PFSK-1 (cell line): ENCODE data around the gene PCSK4.

Experiments used
- FOXP2 ChIP-seq: optimal IDR thresholded peaks from 2 replicates; pipeline ENCODE3; 2011; ENCODE audit warnings: borderline replicate concordance, control low read depth, inconsistent platforms; ENCODE audit not compliant: insufficient read depth; ENCODE audit errors: extremely low read length, extremely low read depth
- POLR2AphosphoS5 ChIP-seq: IDR thresholded peaks from 2 replicates; pipeline ENCODE4 v1.6.1; 2012; ENCODE audit warnings: low read depth, mild to moderate bottlenecking, control low read depth, low read length, moderate library complexity
- REST ChIP-seq, 2 experiments: IDR thresholded peaks; 2 replicates each; pipeline versions ENCODE4 v1.6.1 to v1.8.0; 2011 to 2012; ENCODE audit warnings: low read depth in 2 of 2, low read length in 2 of 2, control low read depth in 1 of 2, inconsistent platforms in 1 of 2, mild to moderate bottlenecking in 1 of 2, moderate library complexity in 1 of 2; ENCODE audit not compliant: insufficient read depth in 1 of 2
- SIN3A ChIP-seq: IDR thresholded peaks from 2 replicates; pipeline ENCODE4 v1.6.1; 2012; ENCODE audit warnings: mild to moderate bottlenecking, low read length, moderate library complexity, borderline replicate concordance; ENCODE audit not compliant: insufficient read depth
- TAF1 ChIP-seq: IDR thresholded peaks from 2 replicates; pipeline ENCODE4 v1.6.1; 2012; ENCODE audit warnings: low read length, control low read depth, borderline replicate concordance; ENCODE audit not compliant: insufficient read depth

Gene PCSK4

GRCh38 chr19:1503089-1503924, 13.2 kb upstream of the PCSK4 start:
- TF ChIP-seq SIN3A (no peak), FOXP2 (peak; percentile 12), POLR2AphosphoS5 (no peak)

GRCh38 chr19:1502433-1503088, 12.4 kb upstream of the PCSK4 start:
- no peak for TF ChIP-seq TAF1
- TF ChIP-seq POLR2AphosphoS5: no peak
- no peak for TF ChIP-seq FOXP2

- TF ChIP-seq FOXP2 (no peak), TAF1 (no peak)
Measured at GRCh38 chr19:1501200-1501595, 11.0 kb upstream of the PCSK4 start.

DNA sequence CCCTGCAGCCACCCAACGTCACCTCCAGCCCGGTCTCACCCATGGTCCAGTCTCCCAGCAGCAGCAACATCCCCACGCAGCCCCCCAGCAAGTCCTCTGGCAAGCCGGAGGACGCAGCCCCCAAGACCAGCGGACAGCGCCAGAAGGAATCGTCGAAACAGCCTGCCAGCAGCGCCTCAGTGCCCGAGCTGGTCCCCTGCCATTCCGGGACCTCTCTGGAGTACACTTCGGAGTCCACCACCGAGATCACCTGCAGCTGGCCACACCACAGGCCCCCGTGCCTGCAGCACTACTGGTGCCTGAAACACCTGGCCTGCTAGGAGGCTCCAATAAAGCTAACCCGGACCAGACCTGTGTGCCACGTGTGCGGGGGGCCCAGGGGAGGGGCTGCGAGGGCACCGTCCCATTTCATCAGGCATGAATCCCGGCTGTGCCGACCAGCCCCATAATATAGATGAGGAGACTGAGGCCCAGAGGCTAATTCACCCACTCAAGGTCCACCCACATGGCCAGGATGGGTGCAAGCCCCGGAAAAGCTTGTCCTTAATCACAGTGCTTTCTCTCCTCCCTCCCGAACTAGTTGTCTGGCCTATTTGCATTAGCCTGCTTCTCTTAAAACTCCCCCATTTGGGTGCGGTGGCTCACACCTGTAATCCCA, 7.6 kb upstream of the PCSK4 start:
- no peak for TF ChIP-seq POLR2AphosphoS5
- TF ChIP-seq FOXP2: no peak
- TF ChIP-seq REST (IDR thresholded peaks at IDR 0.05; ENCODE audit: insufficient read depth in 1 of 2, low read depth in 2 of 2, low read length in 2 of 2): no peak
- TF ChIP-seq TAF1: no peak
- TF ChIP-seq SIN3A: no peak

- no peak for TF ChIP-seq REST (IDR thresholded peaks at IDR 0.05; ENCODE audit: insufficient read depth in 1 of 2, low read depth in 2 of 2, low read length in 2 of 2)
- TF ChIP-seq FOXP2: no peak
- TF ChIP-seq SIN3A: no peak
- TF ChIP-seq TAF1: no peak
Measured at GRCh38 chr19:1496714-1497577, 6.8 kb upstream of the PCSK4 start.

DNA sequence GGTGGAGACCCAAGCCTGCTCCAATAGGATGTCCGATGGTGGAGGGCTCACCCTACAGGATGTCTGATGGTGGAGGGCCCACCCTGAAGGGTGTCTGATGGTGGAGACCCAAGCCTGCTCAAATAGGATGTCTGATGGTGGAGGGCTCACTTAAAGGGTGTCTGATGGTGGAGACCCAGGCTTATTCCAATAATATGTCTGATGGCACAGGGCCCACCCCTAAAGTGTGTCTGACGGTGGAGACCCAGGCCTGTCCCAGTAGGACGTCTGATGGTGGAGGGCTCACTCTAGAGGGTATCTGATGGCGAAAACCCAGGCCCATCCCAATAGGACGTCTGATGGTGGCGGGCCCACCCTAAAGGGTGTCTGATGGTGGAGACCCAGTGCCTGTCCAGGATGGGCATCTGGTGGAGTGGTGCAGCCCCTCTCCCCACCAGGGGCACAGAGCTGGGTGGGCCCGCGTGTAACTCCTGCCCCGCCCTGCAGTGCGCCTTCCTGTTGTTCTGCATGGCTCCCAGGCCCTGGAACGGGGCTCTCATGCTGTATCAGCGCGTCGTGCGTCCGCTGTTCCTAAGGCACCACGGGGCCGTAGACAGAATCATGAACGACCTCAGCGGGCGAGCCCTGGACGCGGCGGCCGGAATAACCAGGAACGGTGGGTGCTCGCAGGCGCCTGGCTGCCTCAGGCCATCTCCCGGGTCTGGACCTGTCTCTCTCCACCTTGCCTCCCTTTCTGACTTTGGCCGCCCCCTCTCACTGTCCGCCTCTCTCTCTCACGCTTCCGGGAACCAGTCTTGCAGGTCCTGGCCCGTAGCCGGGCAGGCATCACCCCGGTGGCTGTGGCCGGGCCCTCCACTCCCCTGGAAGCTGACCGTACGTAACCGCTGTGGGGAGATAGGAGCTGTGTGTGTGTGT, 5.9 kb upstream of the PCSK4 start:
- TF ChIP-seq SIN3A (no peak), TAF1 (no peak), FOXP2 (no peak), POLR2AphosphoS5 (no peak), REST (IDR thresholded peaks at IDR 0.05; ENCODE audit: insufficient read depth in 1 of 2, low read depth in 2 of 2, low read length in 2 of 2) (no peak)
